Measurements from ENCODE around the gene NDRG4. TPM values are rescaled to one million over a fixed set of nuclear protein-coding genes. Genes with fewer than 3 reads are reported as not detected.

The NDRG4 gene
- total and polyA plus RNA-seq, 2 donors from 2014 or later: 1.7 to 5.7 TPM

- no peaks in the 10 kb centered on the region for H3K9me3 ChIP-seq (ENCODE audit: control insufficient read depth in 2 of 3, insufficient read depth in 1 of 3, low read length in 3 of 3)
- FAIRE-seq (no peak), DNase-seq (peak in 2 of 5 donors; percentile 45 to 58)
- H3K27ac ChIP-seq (ENCODE audit: low read depth in 2 of 2, low read length in 2 of 2): no peak overlapping the region
- intact Hi-C loops (cut with DNase I): no loop called here
- peaks cover 0 to 9% (median 0%) of the 10 kb centered on the region in 3 donors for H3K4me1 ChIP-seq (ENCODE audit: control insufficient read depth in 2 of 3, insufficient read depth in 2 of 3, low read depth in 1 of 3, low read length in 3 of 3)
- no peaks in the 10 kb centered on the region for H3K36me3 ChIP-seq (ENCODE audit: control insufficient read depth in 2 of 3, insufficient read depth in 3 of 3, low read length in 3 of 3)
- H3K27me3 ChIP-seq (ENCODE audit: control insufficient read depth, insufficient read depth, low read length): no peaks in the 10 kb centered on the region
- H3K9ac ChIP-seq (ENCODE audit: low read length in 3 of 3): no peak overlapping the region
- no peak overlapping the region for H3K4me3 ChIP-seq (ENCODE audit: low read length in 3 of 3)
- TF ChIP-seq, protein P1, sequence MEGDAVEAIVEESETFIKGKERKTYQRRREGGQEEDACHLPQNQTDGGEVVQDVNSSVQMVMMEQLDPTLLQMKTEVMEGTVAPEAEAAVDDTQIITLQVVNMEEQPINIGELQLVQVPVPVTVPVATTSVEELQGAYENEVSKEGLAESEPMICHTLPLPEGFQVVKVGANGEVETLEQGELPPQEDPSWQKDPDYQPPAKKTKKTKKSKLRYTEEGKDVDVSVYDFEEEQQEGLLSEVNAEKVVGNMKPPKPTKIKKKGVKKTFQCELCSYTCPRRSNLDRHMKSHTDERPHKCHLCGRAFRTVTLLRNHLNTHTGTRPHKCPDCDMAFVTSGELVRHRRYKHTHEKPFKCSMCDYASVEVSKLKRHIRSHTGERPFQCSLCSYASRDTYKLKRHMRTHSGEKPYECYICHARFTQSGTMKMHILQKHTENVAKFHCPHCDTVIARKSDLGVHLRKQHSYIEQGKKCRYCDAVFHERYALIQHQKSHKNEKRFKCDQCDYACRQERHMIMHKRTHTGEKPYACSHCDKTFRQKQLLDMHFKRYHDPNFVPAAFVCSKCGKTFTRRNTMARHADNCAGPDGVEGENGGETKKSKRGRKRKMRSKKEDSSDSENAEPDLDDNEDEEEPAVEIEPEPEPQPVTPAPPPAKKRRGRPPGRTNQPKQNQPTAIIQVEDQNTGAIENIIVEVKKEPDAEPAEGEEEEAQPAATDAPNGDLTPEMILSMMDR (IDR thresholded peaks at IDR 0.05; ENCODE audit: borderline replicate concordance, extremely low read depth, insufficient read depth): no peak
Measured at GRCh38 chr16:58497935-58498334, 2.0 kb upstream of the NDRG4 start.

GRCh38 chr16:58498341-58499091, 1.4 kb upstream of the NDRG4 start:
- FAIRE-seq (no peak), DNase-seq (peak in 2 of 5 donors; percentile 54 to 65)
- TF ChIP-seq, protein P1 (IDR thresholded peaks at IDR 0.05; ENCODE audit: borderline replicate concordance, extremely low read depth, insufficient read depth): no peak
- no peaks in the 10 kb centered on the region for H3K27me3 ChIP-seq (ENCODE audit: control insufficient read depth, insufficient read depth, low read length)
- H3K4me1 ChIP-seq (ENCODE audit: control insufficient read depth in 2 of 3, insufficient read depth in 2 of 3, low read depth in 1 of 3, low read length in 3 of 3): peaks cover 0 to 9% (median 0%) of the 10 kb centered on the region in 3 donors
- H3K9ac ChIP-seq (ENCODE audit: low read length in 3 of 3): no peak overlapping the region
- no peaks in the 10 kb centered on the region for H3K36me3 ChIP-seq (ENCODE audit: control insufficient read depth in 2 of 3, insufficient read depth in 3 of 3, low read length in 3 of 3)
- H3K27ac ChIP-seq (ENCODE audit: low read depth in 2 of 2, low read length in 2 of 2): no peak overlapping the region
- intact Hi-C loops (cut with DNase I): no loop called here
- H3K9me3 ChIP-seq (ENCODE audit: control insufficient read depth in 2 of 3, insufficient read depth in 1 of 3, low read length in 3 of 3): no peaks in the 10 kb centered on the region
- H3K4me3 ChIP-seq (ENCODE audit: low read length in 3 of 3): no peak overlapping the region

DNA sequence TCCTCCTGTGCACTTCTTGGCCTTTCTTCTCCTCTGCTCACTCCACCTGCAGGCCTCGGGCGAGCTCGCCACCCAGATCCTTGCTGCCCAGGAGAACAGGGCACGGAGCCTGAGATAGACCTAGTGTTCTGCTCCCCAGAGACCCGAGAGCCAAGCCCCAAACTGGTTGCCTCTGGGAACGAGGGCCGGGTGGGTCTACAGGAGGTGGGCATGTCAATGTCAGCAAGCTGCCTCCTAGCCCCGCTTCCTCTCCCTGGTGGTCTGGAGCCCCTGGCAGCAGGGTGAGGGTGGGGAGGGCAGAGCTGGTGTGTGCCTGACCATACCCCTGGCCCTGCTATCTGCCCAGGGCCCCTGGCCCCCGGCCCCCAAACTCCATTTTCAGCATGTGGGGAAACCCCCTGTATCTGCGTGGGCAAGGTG, 841 bp upstream of the NDRG4 start:
- peaks cover 0 to 9% (median 0%) of the 10 kb centered on the region in 3 donors for H3K4me1 ChIP-seq (ENCODE audit: control insufficient read depth in 2 of 3, insufficient read depth in 2 of 3, low read depth in 1 of 3, low read length in 3 of 3)
- TF ChIP-seq, protein P1 (IDR thresholded peaks at IDR 0.05; ENCODE audit: borderline replicate concordance, extremely low read depth, insufficient read depth): no peak
- FAIRE-seq: no peak
- no peak overlapping the region for H3K9ac ChIP-seq (ENCODE audit: low read length in 3 of 3)
- no peaks in the 10 kb centered on the region for H3K27me3 ChIP-seq (ENCODE audit: control insufficient read depth, insufficient read depth, low read length)
- DNase-seq: peak in 1 of 5 donors; percentile 74
- intact Hi-C loops (cut with DNase I): no loop called here
- no peaks in the 10 kb centered on the region for H3K36me3 ChIP-seq (ENCODE audit: control insufficient read depth in 2 of 3, insufficient read depth in 3 of 3, low read length in 3 of 3)
- no peak overlapping the region for H3K4me3 ChIP-seq (ENCODE audit: low read length in 3 of 3)
- no peak overlapping the region for H3K27ac ChIP-seq (ENCODE audit: low read depth in 2 of 2, low read length in 2 of 2)
- no peaks in the 10 kb centered on the region for H3K9me3 ChIP-seq (ENCODE audit: control insufficient read depth in 2 of 3, insufficient read depth in 1 of 3, low read length in 3 of 3)

Measured in kidney (tissue), 14 donors.